SK-N-MC (cell line): ENCODE data around the gene ZFP91.

ENCODE experiments used
- EZH2 ChIP-seq: fragments of 200-600 bp; sonication (generic); IDR thresholded peaks from one replicate; pipeline ENCODE4 v1.6.1; 2017; ENCODE audit warnings: antibody characterized with exemption
- POLR2AphosphoS5 ChIP-seq: IDR thresholded peaks from 2 replicates; pipeline ENCODE4 v1.6.1; 2012; ENCODE audit warnings: mild to moderate bottlenecking, low read depth, low read length, borderline replicate concordance

- peak; percentile 72; the same call in 1 of the 2 replicates for TF ChIP-seq POLR2AphosphoS5
- no peak for TF ChIP-seq EZH2
Observed at GRCh38 chr11:58578635-58579191, at the start of gene ZFP91.
